Measurements from ENCODE around the gene USP9X.

DNA sequence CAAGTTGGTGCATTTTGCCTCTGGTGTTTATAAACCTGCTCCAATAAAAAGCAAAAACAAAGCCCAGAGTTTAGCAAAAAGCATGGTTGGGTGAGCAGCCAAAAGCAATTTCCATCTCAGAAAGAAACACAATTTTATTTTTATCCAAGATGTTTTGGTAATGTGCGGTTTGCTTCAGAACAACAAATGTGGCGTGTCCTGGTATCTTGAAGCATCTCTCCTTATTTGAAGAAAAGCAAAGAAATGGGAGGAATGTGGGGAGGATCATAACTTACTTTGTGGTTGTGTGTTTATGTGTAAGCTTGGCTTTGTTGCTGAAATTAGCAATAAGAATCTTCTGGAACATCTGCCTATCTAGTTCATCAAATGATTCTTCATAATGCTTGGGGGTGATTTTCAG lies 160.4 kb downstream of the USP9X start:
- TF ChIP-seq SIN3A (IDR thresholded peaks at IDR 0.05; ENCODE audit: borderline replicate concordance in 2 of 2, control insufficient read depth in 1 of 2, low read depth in 2 of 2, low read length in 2 of 2) (no peak), JUND (IDR thresholded peaks at IDR 0.05; ENCODE audit: borderline replicate concordance, low read depth, low read length) (no peak), JUND (tag; IDR thresholded peaks at IDR 0.05; ENCODE audit: borderline replicate concordance, low read depth, low read length) (no peak), POLR2A (conservative IDR thresholded peaks at IDR 0.05) (no peak), ZNF232 (CRISPR knock-in tag; IDR thresholded peaks at IDR 0.05) (no peak), ERF (CRISPR knock-in tag; IDR thresholded peaks at IDR 0.05) (no peak), BCLAF1 (IDR thresholded peaks at IDR 0.05; ENCODE audit: borderline replicate concordance in 1 of 2, control insufficient read depth in 1 of 2, low read depth in 2 of 2, low read length in 1 of 2) (no peak), TAF9B (IDR thresholded peaks at IDR 0.05; ENCODE audit: partially characterized antibody) (no peak), TAF15 (IDR thresholded peaks at IDR 0.05; ENCODE audit: low read depth, low read length) (no peak), MYNN (IDR thresholded peaks at IDR 0.05) (no peak), MYNN (CRISPR knock-in tag; IDR thresholded peaks at IDR 0.05) (no peak), SRF (CRISPR knock-in tag; IDR thresholded peaks at IDR 0.05) (no peak), CEBPG (CRISPR knock-in tag; IDR thresholded peaks at IDR 0.05) (no peak), CEBPG (tag; conservative IDR thresholded peaks at IDR 0.05 in 1 of 2, IDR thresholded peaks at IDR 0.05 in 1 of 2) (no peak)
- TF ChIP-seq, protein P1, sequence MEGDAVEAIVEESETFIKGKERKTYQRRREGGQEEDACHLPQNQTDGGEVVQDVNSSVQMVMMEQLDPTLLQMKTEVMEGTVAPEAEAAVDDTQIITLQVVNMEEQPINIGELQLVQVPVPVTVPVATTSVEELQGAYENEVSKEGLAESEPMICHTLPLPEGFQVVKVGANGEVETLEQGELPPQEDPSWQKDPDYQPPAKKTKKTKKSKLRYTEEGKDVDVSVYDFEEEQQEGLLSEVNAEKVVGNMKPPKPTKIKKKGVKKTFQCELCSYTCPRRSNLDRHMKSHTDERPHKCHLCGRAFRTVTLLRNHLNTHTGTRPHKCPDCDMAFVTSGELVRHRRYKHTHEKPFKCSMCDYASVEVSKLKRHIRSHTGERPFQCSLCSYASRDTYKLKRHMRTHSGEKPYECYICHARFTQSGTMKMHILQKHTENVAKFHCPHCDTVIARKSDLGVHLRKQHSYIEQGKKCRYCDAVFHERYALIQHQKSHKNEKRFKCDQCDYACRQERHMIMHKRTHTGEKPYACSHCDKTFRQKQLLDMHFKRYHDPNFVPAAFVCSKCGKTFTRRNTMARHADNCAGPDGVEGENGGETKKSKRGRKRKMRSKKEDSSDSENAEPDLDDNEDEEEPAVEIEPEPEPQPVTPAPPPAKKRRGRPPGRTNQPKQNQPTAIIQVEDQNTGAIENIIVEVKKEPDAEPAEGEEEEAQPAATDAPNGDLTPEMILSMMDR (IDR thresholded peaks at IDR 0.05 in 2 of 3, conservative IDR thresholded peaks at IDR 0.05 in 1 of 3; ENCODE audit: insufficient read depth in 2 of 3, low read depth in 1 of 3, low read length in 3 of 3): no peak
